Calu3 (cell line): ENCODE results near the gene PRDM10. TPM values are rescaled to one million over a fixed set of nuclear protein-coding genes. Genes with fewer than 3 reads are reported as not detected.
A peak's percentile ranks its signal among the peaks of the same experiment; 100 is the strongest.

ENCODE experiments used
- BruUV-seq: library from RNA; stranded (reverse); fragments of 400-500 nt; replicated peaks from 2 replicates; lab custom pipeline; 2021; lab: Mats Ljungman, UMichigan
- CTCF ChIA-PET: fragments of 300-600 bp; sonication (Branson Sonifier 250); formaldehyde crosslinking; loops from one replicate; lab custom pipeline; 2022; ENCODE audit warnings: antibody characterized with exemption; lab: Charles Lee
- DNase-seq: peaks from one replicate; pipeline ENCODE4 v3.0.0; 2022
- H3K27ac Mint-ChIP-seq: one replicate; pipeline ENCODE4 v1.8.0; 2022; ENCODE audit warnings: mixed read lengths; ENCODE audit not compliant: unreplicated experiment
- H3K27me3 Mint-ChIP-seq: one replicate; pipeline ENCODE4 v1.8.0; 2022; ENCODE audit warnings: mixed read lengths; ENCODE audit not compliant: unreplicated experiment
- H3K36me3 Mint-ChIP-seq: one replicate; pipeline ENCODE4 v1.8.0; 2022; ENCODE audit warnings: mild to moderate bottlenecking, moderate library complexity, mixed read lengths; ENCODE audit not compliant: insufficient read depth, unreplicated experiment
- H3K4me1 Mint-ChIP-seq: one replicate; pipeline ENCODE4 v1.8.0; 2022; ENCODE audit warnings: mild to moderate bottlenecking, low read depth, mixed read lengths; ENCODE audit not compliant: unreplicated experiment
- H3K4me3 Mint-ChIP-seq: one replicate; pipeline ENCODE4 v1.8.0; 2022; ENCODE audit warnings: mild to moderate bottlenecking, low read depth, moderate library complexity, mixed read lengths; ENCODE audit not compliant: unreplicated experiment
- H3K9me3 Mint-ChIP-seq: one replicate; pipeline ENCODE4 v1.8.0; 2022; ENCODE audit warnings: low read depth, mixed read lengths; ENCODE audit not compliant: unreplicated experiment
- intact Hi-C: fragments of 100-400 bp; cut with micrococcal nuclease; formaldehyde crosslinking; loops from one replicate; pipeline ENCODE4 v1.10.0; 2022; ENCODE audit not compliant: unreplicated experiment
- total RNA-seq: library from RNA; stranded (reverse); gene quantifications from 2 replicates; pipeline ENCODE4 v1.2.3, GENCODE V29; 2022
- TF ChIP-seq, protein P1 (sequence below): fragments of 200-600 bp; IDR thresholded peaks from one replicate; pipeline ENCODE4 v1.8.0; 2022; ENCODE audit warnings: antibody characterized with exemption; ENCODE audit not compliant: unreplicated experiment

PRDM10 gene
- total RNA-seq, 1 experiment from 2014 or later, result 8.1 TPM

DNA sequence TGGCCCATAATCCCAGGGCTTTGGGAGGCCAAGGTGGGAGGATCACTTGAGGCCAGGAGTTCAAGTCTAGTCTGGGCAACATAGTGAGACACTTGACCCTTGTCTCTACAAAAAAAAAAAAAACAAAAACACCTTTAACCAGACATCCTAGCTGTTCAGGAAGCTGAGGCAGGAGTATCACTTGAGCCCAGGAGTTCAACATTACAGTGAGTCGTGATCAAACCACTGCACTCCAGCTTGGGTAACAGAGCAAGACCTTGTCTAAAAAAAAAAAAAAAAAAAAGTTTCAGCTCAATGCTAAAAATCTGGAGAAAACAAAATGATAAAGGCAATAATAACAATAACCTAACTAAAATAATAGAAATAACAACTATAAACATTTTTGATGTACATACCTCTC is 44.5 kb upstream of the PRDM10 start:
- TF ChIP-seq, protein P1, sequence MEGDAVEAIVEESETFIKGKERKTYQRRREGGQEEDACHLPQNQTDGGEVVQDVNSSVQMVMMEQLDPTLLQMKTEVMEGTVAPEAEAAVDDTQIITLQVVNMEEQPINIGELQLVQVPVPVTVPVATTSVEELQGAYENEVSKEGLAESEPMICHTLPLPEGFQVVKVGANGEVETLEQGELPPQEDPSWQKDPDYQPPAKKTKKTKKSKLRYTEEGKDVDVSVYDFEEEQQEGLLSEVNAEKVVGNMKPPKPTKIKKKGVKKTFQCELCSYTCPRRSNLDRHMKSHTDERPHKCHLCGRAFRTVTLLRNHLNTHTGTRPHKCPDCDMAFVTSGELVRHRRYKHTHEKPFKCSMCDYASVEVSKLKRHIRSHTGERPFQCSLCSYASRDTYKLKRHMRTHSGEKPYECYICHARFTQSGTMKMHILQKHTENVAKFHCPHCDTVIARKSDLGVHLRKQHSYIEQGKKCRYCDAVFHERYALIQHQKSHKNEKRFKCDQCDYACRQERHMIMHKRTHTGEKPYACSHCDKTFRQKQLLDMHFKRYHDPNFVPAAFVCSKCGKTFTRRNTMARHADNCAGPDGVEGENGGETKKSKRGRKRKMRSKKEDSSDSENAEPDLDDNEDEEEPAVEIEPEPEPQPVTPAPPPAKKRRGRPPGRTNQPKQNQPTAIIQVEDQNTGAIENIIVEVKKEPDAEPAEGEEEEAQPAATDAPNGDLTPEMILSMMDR, result no peak
- no peaks in the 10 kb centered on the region for H3K9me3 Mint-ChIP-seq
- DNase-seq, result no peak
- H3K27ac Mint-ChIP-seq, result no peak overlapping the region
- H3K4me1 Mint-ChIP-seq, result peaks cover 18% of the 10 kb centered on the region
- BruUV-seq, result no TSS peak
- H3K4me3 Mint-ChIP-seq, result no peak overlapping the region
- intact Hi-C loops, result no loop called here
- CTCF ChIA-PET, result no interaction called here
- H3K36me3 Mint-ChIP-seq, result no peaks in the 10 kb centered on the region
- no peaks in the 10 kb centered on the region for H3K27me3 Mint-ChIP-seq

- Mint-ChIP-seq H3K36me3 (no peaks in the 10 kb centered on the region), H3K9me3 (no peaks in the 10 kb centered on the region), H3K27ac (no peak overlapping the region), H3K27me3 (no peaks in the 10 kb centered on the region), H3K4me1 (peaks cover 24% of the 10 kb centered on the region), H3K4me3 (peak overlapping the region; percentile 2)
- DNase-seq, result no peak
- TF ChIP-seq, protein P1, result no peak
- intact Hi-C loops, result no loop called here
- no TSS peak for BruUV-seq
- CTCF ChIA-PET, result no interaction called here
Observed at GRCh38 chr11:130043575-130043974, 40.9 kb upstream of the PRDM10 start.

- Mint-ChIP-seq H3K4me3 (no peak overlapping the region), H3K27ac (no peak overlapping the region)
- CTCF ChIA-PET, result interaction anchor here (0.7 kb wide), 2 partner anchors 14 to 1523 kb away, joined by 3 to 6 read pairs; no protein-coding TSS in a partner anchor
Observed at GRCh38 chr11:130042093-130042591, 39.5 kb upstream of the PRDM10 start.

DNA sequence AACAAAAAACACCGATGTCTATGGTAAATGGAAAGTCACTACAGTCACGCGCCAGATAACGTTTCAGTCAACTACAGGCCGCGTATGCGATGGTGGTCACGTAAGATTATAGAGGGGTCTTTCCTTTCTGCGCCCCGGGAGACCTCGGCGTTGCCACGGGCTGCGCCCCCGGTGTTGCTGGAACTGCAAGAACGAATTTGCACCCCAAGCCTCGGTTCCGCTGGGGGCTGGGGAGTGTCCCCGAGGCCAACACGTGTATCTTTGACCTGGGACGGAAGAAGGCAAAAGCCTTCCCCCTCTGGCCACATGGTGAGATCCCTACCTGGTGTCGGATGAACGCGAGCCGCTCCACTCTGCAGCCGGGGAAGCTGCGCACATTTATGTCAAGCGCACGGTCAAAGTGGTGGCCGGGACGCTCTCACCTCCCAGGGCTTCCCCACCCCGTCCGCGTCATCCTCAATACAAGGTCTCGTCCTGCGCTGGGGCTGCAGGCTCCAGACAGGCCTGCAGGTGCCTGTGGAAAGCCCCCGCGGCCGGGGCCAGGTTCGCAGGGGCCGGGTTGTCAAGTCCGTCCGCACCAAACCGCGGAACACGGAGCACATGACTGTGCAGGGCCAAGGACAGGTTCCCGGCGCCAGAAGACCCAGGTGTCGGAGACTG is 37.8 kb upstream of the PRDM10 start:
- BruUV-seq, result no TSS peak
- H3K36me3 Mint-ChIP-seq, result no peaks in the 10 kb centered on the region
- intact Hi-C loops, result no loop called here
- H3K4me3 Mint-ChIP-seq, result no peak overlapping the region
- H3K9me3 Mint-ChIP-seq, result no peaks in the 10 kb centered on the region
- H3K27me3 Mint-ChIP-seq, result no peaks in the 10 kb centered on the region
- no peak for DNase-seq
- CTCF ChIA-PET, result no interaction called here
- TF ChIP-seq, protein P1, result no peak
- no peak overlapping the region for H3K27ac Mint-ChIP-seq
- peaks cover 32% of the 10 kb centered on the region for H3K4me1 Mint-ChIP-seq

More at GRCh38 chr11:130042093-130042591, 39.5 kb upstream of the PRDM10 start:
- Mint-ChIP-seq H3K9me3 (no peaks in the 10 kb centered on the region), H3K4me1 (peaks cover 32% of the 10 kb centered on the region), H3K36me3 (no peaks in the 10 kb centered on the region), H3K27me3 (no peaks in the 10 kb centered on the region)
- DNase-seq, result no peak
- intact Hi-C loops, result no loop called here
- TF ChIP-seq, protein P1, result no peak
- BruUV-seq, result no TSS peak
